Transverse colon (tissue), 4 donors: ENCODE results near the gene SEPTIN12.

Experiments
- CTCF ChIP-seq, 5 experiments: fragments of 200-600 bp in 3 of 5; fragments of 450-650 bp in 2 of 5; sonication (generic) in 3 of 5; IDR thresholded peaks; 1 replicate in 2 of 5; 2 replicates in 3 of 5; pipeline ENCODE4 v1.5.1; 2016 to 2017; ENCODE audit warnings: antibody characterized with exemption in 5 of 5, inconsistent platforms in 3 of 5, mild to moderate bottlenecking in 2 of 5, moderate library complexity in 1 of 5
- POLR2AphosphoS5 ChIP-seq, 3 donors: sonication (generic); formaldehyde crosslinking; IDR thresholded peaks; one replicate each; pipeline ENCODE4 v1.6.1; 2016; ENCODE audit warnings: antibody characterized with exemption in 3 of 3

GRCh38 chr16:4772351-4772750, 15.8 kb downstream of the SEPTIN12 start:
- TF ChIP-seq CTCF (IDR thresholded peaks at IDR 0.05) (no peak), POLR2AphosphoS5 (IDR thresholded peaks at IDR 0.05) (no peak)
